IPS DF 6.9 (cell line): Measurements from ENCODE around the gene ATP6V0E2.

ENCODE experiments used
- DNase-seq: peaks from one replicate; pipeline ENCODE4 v3.0.0-alpha.2; 2013; ENCODE audit warnings: low read depth, low spot score
- H3K27ac ChIP-seq: one replicate; pipeline ENCODE4 v1.5.1; 2013; ENCODE audit warnings: low read length, control low read depth
- H3K27me3 ChIP-seq: 2 replicates; pipeline ENCODE4 v1.6.1; 2013; ENCODE audit warnings: mild to moderate bottlenecking, low read length; ENCODE audit not compliant: control insufficient read depth, insufficient read depth
- H3K36me3 ChIP-seq: 2 replicates; pipeline ENCODE4 v1.6.1; 2013; ENCODE audit warnings: low read length; ENCODE audit not compliant: control insufficient read depth, insufficient read depth
- H3K4me1 ChIP-seq: 2 replicates; pipeline ENCODE4 v1.6.1; 2013; ENCODE audit warnings: low read length; ENCODE audit not compliant: control insufficient read depth, insufficient read depth
- H3K4me3 ChIP-seq: 2 replicates; pipeline ENCODE4 v1.5.1; 2013; ENCODE audit warnings: mild to moderate bottlenecking, low read length
- H3K9me3 ChIP-seq: 2 replicates; pipeline ENCODE4 v1.6.1; 2013; ENCODE audit warnings: low read length, inconsistent platforms; ENCODE audit not compliant: control insufficient read depth, insufficient read depth
- WGBS: extraction: QIAGEN DNeasy Blood & Tissue Kit; methylation state at CpG from one replicate; pipeline ENCODE4 v1.1.7; 2013; ENCODE audit warnings: mixed read lengths, missing lambda C conversion rate; ENCODE audit not compliant: insufficient read length, insufficient coverage; 5-methylcytosine and 5-hydroxymethylcytosine counted together

ATP6V0E2 gene

GRCh38 chr7:149853157-149853556 is 20.6 kb upstream of the ATP6V0E2 start:
- no CpG with 5 or more reads among the region's 9 CpGs for WGBS
- DNase-seq, result no peak
- Histone ChIP-seq H3K27me3 (no peaks in the 10 kb centered on the region), H3K4me3 (no peak overlapping the region), H3K4me1 (peaks cover 5% of the 10 kb centered on the region), H3K36me3 (no peaks in the 10 kb centered on the region), H3K9me3 (no peaks in the 10 kb centered on the region), H3K27ac (no peak overlapping the region)

GRCh38 chr7:149854611-149855360 is 19.0 kb upstream of the ATP6V0E2 start:
- DNase-seq, result no peak
- Histone ChIP-seq H3K4me3 (no peak overlapping the region), H3K4me1 (peaks cover 5% of the 10 kb centered on the region), H3K27ac (no peak overlapping the region), H3K36me3 (no peaks in the 10 kb centered on the region), H3K9me3 (no peaks in the 10 kb centered on the region), H3K27me3 (no peaks in the 10 kb centered on the region)
- no CpG with 5 or more reads among the region's 13 CpGs for WGBS

- no peaks in the 10 kb centered on the region for H3K9me3 ChIP-seq
- no peak for DNase-seq
- no peaks in the 10 kb centered on the region for H3K36me3 ChIP-seq
- H3K27ac ChIP-seq, result no peak overlapping the region
- no peak overlapping the region for H3K4me3 ChIP-seq
- WGBS, result no CpG with 5 or more reads among the region's 16 CpGs
- no peaks in the 10 kb centered on the region for H3K27me3 ChIP-seq
- peaks cover 5% of the 10 kb centered on the region for H3K4me1 ChIP-seq
Measured at GRCh38 chr7:149855361-149856305, 18.1 kb upstream of the ATP6V0E2 start.

- DNase-seq, result no peak
- H3K9me3 ChIP-seq, result no peaks in the 10 kb centered on the region
- no peaks in the 10 kb centered on the region for H3K36me3 ChIP-seq
- no peak overlapping the region for H3K4me3 ChIP-seq
- no peaks in the 10 kb centered on the region for H3K27me3 ChIP-seq
- H3K27ac ChIP-seq, result no peak overlapping the region
- peaks cover 5% of the 10 kb centered on the region for H3K4me1 ChIP-seq
- no CpG with 5 or more reads among the region's 8 CpGs for WGBS
Measured at GRCh38 chr7:149856583-149856982, 17.2 kb upstream of the ATP6V0E2 start.

- H3K27ac ChIP-seq, result no peak overlapping the region
- no peaks in the 10 kb centered on the region for H3K27me3 ChIP-seq
- no peak overlapping the region for H3K4me3 ChIP-seq
- DNase-seq, result no peak
- peaks cover 5% of the 10 kb centered on the region for H3K4me1 ChIP-seq
- WGBS, result no CpG with 5 or more reads among the region's 6 CpGs
- no peaks in the 10 kb centered on the region for H3K9me3 ChIP-seq
- no peaks in the 10 kb centered on the region for H3K36me3 ChIP-seq
Measured at GRCh38 chr7:149859369-149859768, 14.4 kb upstream of the ATP6V0E2 start.

GRCh38 chr7:149859876-149860275 is 13.9 kb upstream of the ATP6V0E2 start:
- Histone ChIP-seq H3K4me1 (peaks cover 3% of the 10 kb centered on the region), H3K36me3 (no peaks in the 10 kb centered on the region), H3K27me3 (no peaks in the 10 kb centered on the region), H3K27ac (no peak overlapping the region), H3K9me3 (no peaks in the 10 kb centered on the region), H3K4me3 (no peak overlapping the region)
- DNase-seq, result no peak
- WGBS, result no CpG with 5 or more reads among the region's 4 CpGs

- Histone ChIP-seq H3K36me3 (no peaks in the 10 kb centered on the region), H3K4me3 (no peak overlapping the region), H3K27ac (no peak overlapping the region), H3K9me3 (no peaks in the 10 kb centered on the region), H3K4me1 (no peaks in the 10 kb centered on the region), H3K27me3 (no peaks in the 10 kb centered on the region)
- no peak for DNase-seq
- WGBS, result no CpG with 5 or more reads among the region's 45 CpGs
Measured at GRCh38 chr7:149860821-149861727, 12.7 kb upstream of the ATP6V0E2 start.

GRCh38 chr7:149861728-149862045 is 12.1 kb upstream of the ATP6V0E2 start:
- no peak for DNase-seq
- Histone ChIP-seq H3K36me3 (no peaks in the 10 kb centered on the region), H3K27me3 (no peaks in the 10 kb centered on the region), H3K4me1 (no peaks in the 10 kb centered on the region), H3K9me3 (no peaks in the 10 kb centered on the region), H3K27ac (no peak overlapping the region), H3K4me3 (no peak overlapping the region)
- no CpG with 5 or more reads among the region's 16 CpGs for WGBS

- Histone ChIP-seq H3K27ac (no peak overlapping the region), H3K9me3 (no peaks in the 10 kb centered on the region), H3K4me1 (no peaks in the 10 kb centered on the region), H3K27me3 (no peaks in the 10 kb centered on the region), H3K4me3 (no peak overlapping the region), H3K36me3 (no peaks in the 10 kb centered on the region)
- no CpG with 5 or more reads among the region's 18 CpGs for WGBS
- no peak for DNase-seq
Measured at GRCh38 chr7:149862156-149862555, 11.6 kb upstream of the ATP6V0E2 start.

- no peaks in the 10 kb centered on the region for H3K4me1 ChIP-seq
- H3K9me3 ChIP-seq, result no peaks in the 10 kb centered on the region
- DNase-seq, result no peak
- WGBS, result no CpG with 5 or more reads among the region's 4 CpGs
- no peak overlapping the region for H3K4me3 ChIP-seq
- no peaks in the 10 kb centered on the region for H3K36me3 ChIP-seq
- H3K27ac ChIP-seq, result no peak overlapping the region
- H3K27me3 ChIP-seq, result no peaks in the 10 kb centered on the region
Measured at GRCh38 chr7:149863500-149863899, 10.3 kb upstream of the ATP6V0E2 start.
